Kidney tubule cell (primary cell): Measurements from ENCODE around the gene MIB1.
A peak's percentile ranks its signal among the peaks of the same experiment; 100 is the strongest.

ENCODE experiments used
- DNase-seq: peaks from one replicate; pipeline ENCODE4 v3.0.0-alpha.2; 2018; ENCODE audit warnings: low spot score

The MIB1 gene

DNA sequence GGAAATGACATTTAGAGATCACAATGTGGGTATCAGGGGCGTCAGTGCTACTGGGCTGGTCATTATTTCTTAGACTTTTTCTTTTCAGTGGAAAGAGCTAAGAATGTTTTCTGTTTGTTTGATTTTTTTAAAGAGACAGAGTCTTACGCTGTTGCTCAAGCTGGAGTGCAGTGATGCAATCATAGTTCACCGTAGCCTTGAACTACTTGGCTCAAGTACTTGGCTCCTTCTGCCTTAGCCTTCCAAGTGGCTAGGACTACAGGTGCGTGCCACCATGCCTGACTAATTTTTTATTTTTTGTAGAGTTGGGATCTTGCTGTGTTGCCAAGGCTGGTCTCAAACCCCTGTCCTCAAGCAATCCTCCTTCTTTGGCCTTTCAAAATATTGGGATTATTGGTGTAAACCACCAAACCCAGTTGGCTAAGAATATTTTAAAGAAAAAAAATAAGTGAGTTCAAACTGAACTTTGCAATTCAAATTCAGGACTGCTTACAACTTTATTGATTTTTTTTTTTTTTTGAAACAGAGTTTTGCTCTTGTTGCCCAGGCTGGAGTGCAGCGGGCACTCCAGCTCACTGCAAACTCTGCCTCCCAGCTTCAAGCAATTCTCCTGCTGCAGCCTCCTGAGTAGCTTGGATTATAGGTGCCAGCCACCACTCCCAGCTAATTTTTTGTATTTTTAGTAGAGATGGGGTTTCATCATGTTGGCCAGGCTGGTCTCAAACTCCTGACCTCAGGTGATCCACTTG lies 154.2 kb downstream of the MIB1 start:
- DNase-seq, result peak; percentile 10

GRCh38 chr18:21896732-21897336 lies 156.2 kb downstream of the MIB1 start:
- DNase-seq, result no peak

DNA sequence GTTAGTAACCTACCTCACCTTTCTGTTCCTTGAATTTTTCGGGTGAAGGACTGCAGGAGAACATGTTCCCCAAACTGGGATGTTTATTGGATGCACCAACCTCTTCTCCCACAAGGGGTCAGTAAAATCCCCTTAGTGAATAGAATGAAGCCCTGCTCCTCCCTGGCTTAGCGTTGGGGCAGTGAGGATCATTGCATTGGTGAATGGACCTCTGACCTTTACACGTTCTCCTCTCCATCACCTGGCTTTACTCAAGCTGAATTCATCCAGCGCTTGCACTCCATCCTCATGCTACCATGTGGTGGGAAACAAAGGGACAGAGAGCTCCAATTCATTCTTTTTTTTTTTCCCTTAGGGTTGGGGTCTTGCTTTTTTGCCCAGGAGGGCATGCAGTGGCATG lies 157.2 kb downstream of the MIB1 start:
- DNase-seq, result peak; percentile 53

GRCh38 chr18:21900605-21901352 lies 160.2 kb downstream of the MIB1 start:
- DNase-seq, result no peak

DNA sequence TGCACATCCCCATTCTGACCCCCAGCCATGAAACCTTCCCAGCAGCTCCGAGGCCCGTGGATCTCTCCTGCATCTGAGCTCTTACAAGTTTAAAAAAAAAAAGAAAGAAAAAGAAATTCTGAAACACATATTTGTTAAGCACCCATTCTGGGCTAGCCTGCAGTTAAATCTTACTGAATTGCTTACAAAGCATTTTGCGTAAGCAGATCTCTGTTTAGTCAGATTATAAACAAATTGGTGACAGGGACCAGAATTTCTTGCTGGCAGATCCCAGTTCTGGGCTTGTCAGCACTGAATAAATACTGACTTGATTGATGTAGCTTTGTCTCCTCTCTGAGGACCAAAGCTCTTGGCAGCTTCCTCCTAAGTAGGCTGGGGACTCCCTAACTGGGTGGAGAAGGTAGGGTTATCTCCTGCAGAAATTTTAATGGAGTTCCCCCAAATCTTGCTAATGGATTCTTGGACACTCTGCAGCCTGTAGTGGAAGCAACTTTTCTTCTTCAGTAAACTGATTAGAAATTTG lies 160.9 kb downstream of the MIB1 start:
- no peak for DNase-seq

GRCh38 chr18:21903709-21904108 lies 163.1 kb downstream of the MIB1 start:
- no peak for DNase-seq

GRCh38 chr18:21904856-21905255 lies 164.3 kb downstream of the MIB1 start:
- no peak for DNase-seq

- DNase-seq, result no peak
Measured at GRCh38 chr18:21907451-21907850, 166.9 kb downstream of the MIB1 start.

DNA sequence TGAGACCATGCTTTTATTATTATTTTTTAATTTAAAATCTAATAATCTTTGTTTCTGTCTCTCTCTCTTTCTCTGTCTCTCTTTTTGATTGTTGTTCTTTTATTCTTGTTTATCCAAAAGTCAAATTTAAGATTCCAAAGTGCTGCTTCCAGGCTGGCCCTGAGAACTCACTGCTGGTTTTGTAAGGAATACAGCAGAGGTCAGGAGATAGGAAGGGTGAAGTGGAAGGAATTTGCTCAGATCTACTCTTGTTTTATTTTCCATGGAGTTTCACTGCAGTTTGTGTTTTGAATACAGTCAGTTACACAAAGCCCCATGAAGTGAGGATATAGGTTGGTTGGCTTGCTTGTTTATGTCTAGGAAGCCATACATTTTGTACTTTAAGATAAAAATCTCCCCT lies 168.1 kb downstream of the MIB1 start:
- DNase-seq, result no peak

DNA sequence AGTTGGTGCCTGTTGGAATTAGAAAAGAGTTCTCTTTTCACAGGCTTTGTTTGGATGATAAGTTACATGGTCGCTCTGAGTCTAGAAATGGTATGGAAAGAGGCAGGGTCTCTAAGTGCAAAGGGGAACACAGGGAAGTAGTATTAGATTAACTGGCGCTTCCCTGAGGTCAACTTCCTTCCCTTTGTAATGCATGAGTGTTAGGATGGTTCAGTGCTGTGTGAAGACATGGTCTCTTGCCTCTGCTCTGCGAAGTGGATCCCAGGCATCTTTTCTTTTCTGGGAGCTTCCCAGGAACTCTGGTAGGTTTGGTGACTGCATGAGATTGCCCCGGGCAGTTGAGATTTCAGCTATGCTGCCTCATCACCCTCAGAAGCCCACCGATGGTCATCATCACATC lies 170.3 kb downstream of the MIB1 start:
- no peak for DNase-seq

DNA sequence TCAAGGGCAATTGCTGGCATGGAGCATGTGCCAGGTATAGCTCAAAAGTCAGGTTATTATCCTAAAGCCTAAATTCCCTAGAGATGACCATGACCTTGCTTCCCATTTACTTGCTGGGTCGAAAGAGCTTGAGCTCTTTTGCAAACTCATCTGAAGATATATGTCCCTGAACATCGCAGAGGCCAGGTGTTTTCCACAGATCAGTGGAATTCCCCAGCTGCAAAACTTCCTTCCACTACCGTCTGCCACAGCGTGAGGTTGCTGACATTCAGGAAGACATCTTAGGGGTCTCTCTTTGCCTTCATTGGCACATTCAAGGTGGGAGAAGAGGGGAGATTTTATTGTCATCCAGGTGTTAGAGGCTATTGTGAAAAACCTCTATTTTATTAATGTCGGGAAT lies 171.0 kb downstream of the MIB1 start:
- no peak for DNase-seq

DNA sequence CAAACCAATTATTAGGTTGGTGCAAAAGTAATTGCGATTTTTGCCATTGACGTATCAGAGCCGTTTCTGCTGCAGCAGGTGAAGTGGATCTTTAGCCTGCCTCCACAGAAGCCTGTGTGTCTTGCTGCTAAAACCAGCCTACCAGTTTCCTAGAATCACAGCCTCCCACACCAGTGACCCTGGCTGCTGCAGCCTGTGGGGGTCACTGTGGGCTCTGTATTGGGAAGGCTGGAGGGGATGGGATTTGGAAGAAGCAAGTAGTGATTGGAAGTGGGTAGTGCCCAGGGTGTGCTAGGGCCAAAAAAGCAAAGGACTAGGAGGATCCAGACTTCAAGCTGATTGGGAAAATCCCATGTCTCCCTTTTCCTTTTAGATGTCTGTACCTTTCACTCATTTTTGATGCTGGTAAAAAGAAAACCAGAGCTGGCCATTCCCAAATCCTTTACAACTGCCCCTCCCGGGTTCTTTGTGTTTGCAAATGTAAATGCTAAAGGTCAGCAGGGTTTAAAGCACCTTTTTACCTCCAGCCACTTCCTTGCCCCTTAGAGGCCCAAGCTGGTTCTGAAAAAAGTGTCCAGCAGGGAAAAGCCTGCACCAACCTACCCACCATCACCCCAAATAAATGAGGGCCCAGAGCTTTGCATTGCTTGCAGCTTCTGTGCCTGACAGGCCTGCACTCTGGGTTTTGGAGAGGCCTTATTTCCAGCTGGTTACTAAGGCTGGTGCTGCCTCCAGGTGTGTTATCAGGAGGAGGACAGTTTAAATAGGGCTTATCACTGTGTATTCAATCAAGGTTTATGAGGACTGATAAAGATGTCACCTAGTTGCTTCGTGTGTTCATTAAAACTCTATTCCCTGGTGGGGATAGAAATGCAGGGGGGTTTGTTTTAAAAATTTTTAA lies 172.0 kb downstream of the MIB1 start:
- DNase-seq, result no peak

- DNase-seq, result peak; percentile 51
Measured at GRCh38 chr18:21914739-21915319, 174.2 kb downstream of the MIB1 start.

DNA sequence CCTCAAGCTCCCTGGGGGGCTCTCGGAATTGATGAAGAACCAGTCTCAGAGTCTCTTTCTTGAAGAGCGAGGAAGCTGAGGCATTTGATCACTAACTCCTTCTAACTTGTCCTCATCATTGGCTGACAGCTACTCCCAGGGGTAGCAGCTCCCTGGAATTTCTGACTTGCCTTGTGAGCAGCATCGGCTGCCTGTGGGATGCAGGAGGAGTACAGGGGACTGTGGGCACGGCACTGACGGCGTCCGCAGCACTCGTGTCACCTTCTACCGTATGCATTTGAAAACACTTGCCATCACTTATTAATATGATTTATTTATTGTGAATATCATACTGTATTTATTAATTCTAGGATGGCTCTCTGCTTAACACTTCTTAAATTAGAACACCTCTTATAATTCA lies 175.0 kb downstream of the MIB1 start:
- no peak for DNase-seq

DNA sequence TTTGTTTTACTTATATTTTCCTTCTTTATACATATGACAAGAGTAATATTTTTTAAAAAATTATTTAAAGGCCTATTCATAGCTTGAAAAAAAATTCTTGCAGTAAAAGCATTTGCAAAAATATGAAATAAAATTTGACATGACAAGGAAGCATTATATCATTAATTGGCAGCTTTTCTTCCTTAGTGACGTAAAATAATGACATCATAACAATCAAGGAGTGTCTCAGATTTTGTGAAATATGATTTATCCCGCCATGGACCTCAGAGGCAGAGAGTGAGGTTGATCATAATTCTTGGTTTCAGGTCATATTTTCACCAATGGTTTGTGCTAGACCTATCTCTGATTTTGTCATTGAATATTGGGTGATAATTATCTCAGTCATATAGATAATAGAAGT lies 176.0 kb downstream of the MIB1 start:
- DNase-seq, result no peak

DNA sequence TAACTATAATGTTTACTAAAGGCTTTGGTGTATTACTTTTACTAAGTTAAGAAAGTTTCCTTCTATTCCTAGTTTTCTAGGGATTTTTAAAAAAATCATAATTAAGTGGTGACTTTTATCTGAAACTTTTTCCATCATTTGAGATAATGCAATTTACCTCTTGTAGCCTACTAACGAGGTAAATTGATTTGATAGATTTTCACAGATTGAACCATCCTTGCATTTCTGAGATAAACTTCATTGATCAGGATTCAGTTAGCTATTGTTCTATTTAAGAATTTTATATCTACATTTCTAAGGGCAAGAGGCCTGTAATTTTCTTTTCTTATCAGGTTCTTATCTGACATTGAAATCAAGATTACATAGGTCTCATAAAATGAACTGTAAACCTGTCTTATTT lies 178.1 kb downstream of the MIB1 start:
- no peak for DNase-seq
